ENCODE data around the gene FAM222B.

- TF ChIP-seq POLR2A (IDR thresholded peaks at IDR 0.05; ENCODE audit: low read length) (no peak), GATA1 (IDR thresholded peaks at IDR 0.05; ENCODE audit: low read depth, low read length) (no peak)
These were observed 14.1 kb downstream of the FAM222B start for GRCh38 chr17:28828294-28829040.

Data from erythroblast (primary cell).